ENCODE results near the gene TIMP2. TPM values are rescaled to one million over a fixed set of nuclear protein-coding genes. Genes with fewer than 3 reads are reported as not detected.

TIMP2 gene
- polyA plus RNA-seq, 1 donor from 2014 or later = 25.6 TPM

GRCh38 chr17:78817123-78817522 is 108.1 kb downstream of the TIMP2 start:
- no peak overlapping the region for H2AFZ ChIP-seq (ENCODE audit: low read depth, low read length)
- no peaks in the 10 kb centered on the region for H4K20me1 ChIP-seq (ENCODE audit: insufficient read depth)
- H3K4me2 ChIP-seq (ENCODE audit: low read length) = no peak overlapping the region
- no peaks in the 10 kb centered on the region for H3K9me2 ChIP-seq (ENCODE audit: insufficient read depth, low read length)
- H3K36me3 ChIP-seq (ENCODE audit: insufficient read depth, low read length) = peaks cover 3% of the 10 kb centered on the region
- no peaks in the 10 kb centered on the region for H3K27me3 ChIP-seq (ENCODE audit: insufficient read depth, low read depth, low read length)
- TF ChIP-seq TAF1 (IDR thresholded peaks at IDR 0.05; ENCODE audit: low read depth) (no peak), REST (IDR thresholded peaks at IDR 0.05; ENCODE audit: borderline replicate concordance) (no peak), MXI1 (conservative IDR thresholded peaks at IDR 0.05; ENCODE audit: poor library complexity, severe bottlenecking) (no peak), POLR2AphosphoS5 (IDR thresholded peaks at IDR 0.05) (no peak)
- H3K9me3 ChIP-seq (ENCODE audit: low read length) = no peaks in the 10 kb centered on the region
- no peak overlapping the region for H3K4me3 ChIP-seq (ENCODE audit: low read length)
- H3K9ac ChIP-seq (ENCODE audit: low read length) = no peak overlapping the region
- H3F3A ChIP-seq (ENCODE audit: insufficient read depth, low read length, poor library complexity, severe bottlenecking) = no peaks in the 10 kb centered on the region
- H3K79me2 ChIP-seq (replicated peaks; ENCODE audit: insufficient read depth, low read length) = no peaks in the 10 kb centered on the region
- no peak overlapping the region for H3K27ac ChIP-seq (ENCODE audit: low read length)

GRCh38 chr17:78815696-78816095 is 109.5 kb downstream of the TIMP2 start:
- Histone ChIP-seq H3F3A (ENCODE audit: insufficient read depth, low read length, poor library complexity, severe bottlenecking) (no peaks in the 10 kb centered on the region), H2AFZ (ENCODE audit: low read depth, low read length) (no peak overlapping the region), H3K4me2 (ENCODE audit: low read length) (no peak overlapping the region), H3K79me2 (replicated peaks; ENCODE audit: insufficient read depth, low read length) (no peaks in the 10 kb centered on the region), H3K9me2 (ENCODE audit: insufficient read depth, low read length) (no peaks in the 10 kb centered on the region), H3K27me3 (ENCODE audit: insufficient read depth, low read depth, low read length) (no peaks in the 10 kb centered on the region), H3K4me3 (ENCODE audit: low read length) (no peak overlapping the region), H3K9ac (ENCODE audit: low read length) (no peak overlapping the region), H3K27ac (ENCODE audit: low read length) (no peak overlapping the region), H3K36me3 (ENCODE audit: insufficient read depth, low read length) (peaks cover 3% of the 10 kb centered on the region), H3K9me3 (ENCODE audit: low read length) (no peaks in the 10 kb centered on the region), H4K20me1 (ENCODE audit: insufficient read depth) (no peaks in the 10 kb centered on the region)
- no peak for TF ChIP-seq SMC3 (conservative IDR thresholded peaks at IDR 0.05; ENCODE audit: poor library complexity)

DNA sequence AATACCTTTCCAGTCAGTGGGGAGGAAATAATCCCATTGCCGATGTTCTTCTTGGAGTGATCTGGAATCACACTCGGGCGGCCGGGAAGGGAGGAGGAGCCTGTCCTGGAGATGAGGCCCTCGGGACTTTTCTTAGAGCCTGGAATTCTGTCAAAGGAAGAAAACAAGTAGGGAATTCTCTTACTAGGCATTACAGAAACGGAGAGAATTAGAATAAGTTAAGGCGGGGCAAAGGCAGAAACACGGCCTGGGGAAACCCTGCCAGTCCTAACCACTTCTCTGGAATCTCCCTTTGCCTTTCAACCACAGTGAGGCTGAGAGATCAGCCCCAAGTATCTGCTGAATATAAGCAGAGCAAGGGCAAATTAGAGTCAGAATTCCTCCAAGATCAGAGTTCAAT is 112.3 kb downstream of the TIMP2 start:
- H3K9me3 ChIP-seq (ENCODE audit: low read length) = no peaks in the 10 kb centered on the region
- H3F3A ChIP-seq (ENCODE audit: insufficient read depth, low read length, poor library complexity, severe bottlenecking) = no peaks in the 10 kb centered on the region
- H3K9ac ChIP-seq (ENCODE audit: low read length) = no peak overlapping the region
- H3K27ac ChIP-seq (ENCODE audit: low read length) = no peak overlapping the region
- H3K4me2 ChIP-seq (ENCODE audit: low read length) = no peak overlapping the region
- peaks cover 3% of the 10 kb centered on the region for H3K36me3 ChIP-seq (ENCODE audit: insufficient read depth, low read length)
- TF ChIP-seq RAD21 (conservative IDR thresholded peaks at IDR 0.05) (no peak), MXI1 (conservative IDR thresholded peaks at IDR 0.05; ENCODE audit: poor library complexity, severe bottlenecking) (no peak), REST (IDR thresholded peaks at IDR 0.05; ENCODE audit: borderline replicate concordance) (no peak), POLR2AphosphoS5 (IDR thresholded peaks at IDR 0.05) (no peak), EZH2 (IDR thresholded peaks at IDR 0.05; ENCODE audit: borderline replicate concordance, insufficient read depth, low read length, poor library complexity, severe bottlenecking) (no peak), TAF1 (IDR thresholded peaks at IDR 0.05; ENCODE audit: low read depth) (no peak), EP300 (conservative IDR thresholded peaks at IDR 0.05; ENCODE audit: poor library complexity, severe bottlenecking) (no peak), SMC3 (conservative IDR thresholded peaks at IDR 0.05; ENCODE audit: poor library complexity) (no peak)
- TF ChIP-seq, protein P1, sequence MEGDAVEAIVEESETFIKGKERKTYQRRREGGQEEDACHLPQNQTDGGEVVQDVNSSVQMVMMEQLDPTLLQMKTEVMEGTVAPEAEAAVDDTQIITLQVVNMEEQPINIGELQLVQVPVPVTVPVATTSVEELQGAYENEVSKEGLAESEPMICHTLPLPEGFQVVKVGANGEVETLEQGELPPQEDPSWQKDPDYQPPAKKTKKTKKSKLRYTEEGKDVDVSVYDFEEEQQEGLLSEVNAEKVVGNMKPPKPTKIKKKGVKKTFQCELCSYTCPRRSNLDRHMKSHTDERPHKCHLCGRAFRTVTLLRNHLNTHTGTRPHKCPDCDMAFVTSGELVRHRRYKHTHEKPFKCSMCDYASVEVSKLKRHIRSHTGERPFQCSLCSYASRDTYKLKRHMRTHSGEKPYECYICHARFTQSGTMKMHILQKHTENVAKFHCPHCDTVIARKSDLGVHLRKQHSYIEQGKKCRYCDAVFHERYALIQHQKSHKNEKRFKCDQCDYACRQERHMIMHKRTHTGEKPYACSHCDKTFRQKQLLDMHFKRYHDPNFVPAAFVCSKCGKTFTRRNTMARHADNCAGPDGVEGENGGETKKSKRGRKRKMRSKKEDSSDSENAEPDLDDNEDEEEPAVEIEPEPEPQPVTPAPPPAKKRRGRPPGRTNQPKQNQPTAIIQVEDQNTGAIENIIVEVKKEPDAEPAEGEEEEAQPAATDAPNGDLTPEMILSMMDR (IDR thresholded peaks at IDR 0.05; ENCODE audit: poor library complexity, severe bottlenecking) = no peak
- H3K27me3 ChIP-seq (ENCODE audit: insufficient read depth, low read depth, low read length) = no peaks in the 10 kb centered on the region
- H3K9me2 ChIP-seq (ENCODE audit: insufficient read depth, low read length) = no peaks in the 10 kb centered on the region
- H4K20me1 ChIP-seq (ENCODE audit: insufficient read depth) = no peaks in the 10 kb centered on the region
- H3K79me2 ChIP-seq (replicated peaks; ENCODE audit: insufficient read depth, low read length) = no peaks in the 10 kb centered on the region
- H3K4me3 ChIP-seq (ENCODE audit: low read length) = no peak overlapping the region
- H2AFZ ChIP-seq (ENCODE audit: low read depth, low read length) = no peak overlapping the region
